ENCODE measurements around the gene ABTB2.

DNA sequence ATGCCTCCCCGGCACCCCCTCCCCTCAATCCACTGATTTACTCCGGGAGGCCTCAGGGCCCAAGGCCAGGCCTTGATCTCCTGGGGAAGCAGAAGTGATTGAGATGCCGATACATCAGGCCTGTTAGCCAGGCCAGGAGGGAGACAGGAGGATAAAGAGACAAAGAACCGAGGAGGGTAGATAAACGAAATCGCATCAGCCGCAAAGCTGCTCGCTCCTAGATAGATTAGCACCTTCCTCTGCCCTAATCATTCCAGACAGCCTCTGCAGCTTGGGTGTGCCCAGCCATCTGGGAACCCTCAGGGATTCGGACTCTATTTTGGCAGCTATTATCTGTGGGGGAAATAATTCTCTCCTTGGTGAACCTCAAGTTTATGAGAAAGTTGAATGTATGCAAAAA is 121.2 kb downstream of the ABTB2 start:
- TF ChIP-seq, protein P1, sequence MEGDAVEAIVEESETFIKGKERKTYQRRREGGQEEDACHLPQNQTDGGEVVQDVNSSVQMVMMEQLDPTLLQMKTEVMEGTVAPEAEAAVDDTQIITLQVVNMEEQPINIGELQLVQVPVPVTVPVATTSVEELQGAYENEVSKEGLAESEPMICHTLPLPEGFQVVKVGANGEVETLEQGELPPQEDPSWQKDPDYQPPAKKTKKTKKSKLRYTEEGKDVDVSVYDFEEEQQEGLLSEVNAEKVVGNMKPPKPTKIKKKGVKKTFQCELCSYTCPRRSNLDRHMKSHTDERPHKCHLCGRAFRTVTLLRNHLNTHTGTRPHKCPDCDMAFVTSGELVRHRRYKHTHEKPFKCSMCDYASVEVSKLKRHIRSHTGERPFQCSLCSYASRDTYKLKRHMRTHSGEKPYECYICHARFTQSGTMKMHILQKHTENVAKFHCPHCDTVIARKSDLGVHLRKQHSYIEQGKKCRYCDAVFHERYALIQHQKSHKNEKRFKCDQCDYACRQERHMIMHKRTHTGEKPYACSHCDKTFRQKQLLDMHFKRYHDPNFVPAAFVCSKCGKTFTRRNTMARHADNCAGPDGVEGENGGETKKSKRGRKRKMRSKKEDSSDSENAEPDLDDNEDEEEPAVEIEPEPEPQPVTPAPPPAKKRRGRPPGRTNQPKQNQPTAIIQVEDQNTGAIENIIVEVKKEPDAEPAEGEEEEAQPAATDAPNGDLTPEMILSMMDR (IDR thresholded peaks at IDR 0.05), result no peak
- no peak for TF ChIP-seq POLR2A (IDR thresholded peaks at IDR 0.05)

Data from esophagus squamous epithelium (tissue), 4 donors.